ENCODE results near the gene DICER1.

Gene DICER1

GRCh38 chr14:95063391-95063790 is 93.9 kb downstream of the DICER1 start:
- Histone ChIP-seq H2AFZ (ENCODE audit: low read length) (no peak overlapping the region), H3K4me3 (ENCODE audit: low read length, poor library complexity, severe bottlenecking) (no peak overlapping the region), H3K9ac (ENCODE audit: low read depth, low read length, poor library complexity, severe bottlenecking) (no peak overlapping the region), H3K79me2 (ENCODE audit: insufficient read depth, low read length) (no peaks in the 10 kb centered on the region), H3K4me2 (ENCODE audit: low read depth, low read length, poor library complexity, severe bottlenecking) (no peak overlapping the region), H3K36me3 (ENCODE audit: insufficient read depth, low read length) (no peaks in the 10 kb centered on the region), H3K4me1 (ENCODE audit: insufficient read depth, low read length, poor library complexity, severe bottlenecking) (no peaks in the 10 kb centered on the region), H3F3A (ENCODE audit: low read depth) (no peaks in the 10 kb centered on the region), H3K27me3 (ENCODE audit: insufficient read depth, low read length, poor library complexity, severe bottlenecking) (no peaks in the 10 kb centered on the region), H3K9me3 (ENCODE audit: insufficient read depth, low read depth, low read length) (peaks cover 8% of the 10 kb centered on the region; the same call in 1 of the 2 replicates), H3K9me2 (replicated peaks; ENCODE audit: low read depth, low read length) (no peaks in the 10 kb centered on the region), H4K20me1 (ENCODE audit: insufficient read depth, low read length, poor library complexity, severe bottlenecking) (no peaks in the 10 kb centered on the region)
- TF ChIP-seq EZH2phosphoT487 (IDR thresholded peaks at IDR 0.05; ENCODE audit: borderline replicate concordance), result no peak
- no peak for TF ChIP-seq CTCF (conservative IDR thresholded peaks at IDR 0.05; ENCODE audit: low read length)

GRCh38 chr14:95062946-95063345 is 94.4 kb downstream of the DICER1 start:
- Histone ChIP-seq H3K79me2 (ENCODE audit: insufficient read depth, low read length) (no peaks in the 10 kb centered on the region), H3K9me2 (replicated peaks; ENCODE audit: low read depth, low read length) (no peaks in the 10 kb centered on the region), H3K36me3 (ENCODE audit: insufficient read depth, low read length) (no peaks in the 10 kb centered on the region), H3K27me3 (ENCODE audit: insufficient read depth, low read length, poor library complexity, severe bottlenecking) (no peaks in the 10 kb centered on the region), H4K20me1 (ENCODE audit: insufficient read depth, low read length, poor library complexity, severe bottlenecking) (no peaks in the 10 kb centered on the region), H3K9me3 (ENCODE audit: insufficient read depth, low read depth, low read length) (peaks cover 8% of the 10 kb centered on the region; the same call in 1 of the 2 replicates), H3K4me2 (ENCODE audit: low read depth, low read length, poor library complexity, severe bottlenecking) (no peak overlapping the region), H3F3A (ENCODE audit: low read depth) (no peaks in the 10 kb centered on the region), H2AFZ (ENCODE audit: low read length) (no peak overlapping the region), H3K9ac (ENCODE audit: low read depth, low read length, poor library complexity, severe bottlenecking) (no peak overlapping the region), H3K4me1 (ENCODE audit: insufficient read depth, low read length, poor library complexity, severe bottlenecking) (no peaks in the 10 kb centered on the region), H3K4me3 (ENCODE audit: low read length, poor library complexity, severe bottlenecking) (no peak overlapping the region)
- TF ChIP-seq CTCF (conservative IDR thresholded peaks at IDR 0.05; ENCODE audit: low read length) (no peak), EZH2phosphoT487 (IDR thresholded peaks at IDR 0.05; ENCODE audit: borderline replicate concordance) (no peak)

DNA sequence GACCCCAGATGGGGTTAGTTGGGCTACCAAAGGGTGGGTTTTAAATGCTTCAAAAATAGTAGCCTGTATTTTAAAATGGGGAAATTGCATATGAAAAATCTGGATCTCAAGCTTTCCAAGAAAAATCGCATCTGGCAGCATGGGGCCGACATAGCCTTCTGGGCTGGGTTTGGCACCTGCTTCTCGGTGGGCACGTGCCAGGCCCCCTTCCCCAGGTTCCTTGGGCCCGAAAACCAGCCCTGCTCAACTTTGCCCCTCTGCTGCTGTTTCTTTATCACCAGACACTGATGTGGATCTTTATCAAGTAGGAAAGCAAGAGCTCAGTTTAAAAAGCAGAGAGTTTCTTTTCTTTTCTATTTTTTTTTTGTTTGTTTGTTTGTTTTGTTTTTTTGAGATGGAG is 95.1 kb downstream of the DICER1 start:
- H3K4me1 ChIP-seq (ENCODE audit: insufficient read depth, low read length, poor library complexity, severe bottlenecking), result no peaks in the 10 kb centered on the region
- H4K20me1 ChIP-seq (ENCODE audit: insufficient read depth, low read length, poor library complexity, severe bottlenecking), result no peaks in the 10 kb centered on the region
- H3K9me2 ChIP-seq (replicated peaks; ENCODE audit: low read depth, low read length), result no peaks in the 10 kb centered on the region
- H3K4me3 ChIP-seq (ENCODE audit: low read length, poor library complexity, severe bottlenecking), result no peak overlapping the region
- peaks cover 8% of the 10 kb centered on the region; the same call in 1 of the 2 replicates for H3K9me3 ChIP-seq (ENCODE audit: insufficient read depth, low read depth, low read length)
- H3F3A ChIP-seq (ENCODE audit: low read depth), result no peaks in the 10 kb centered on the region
- TF ChIP-seq CTCF (conservative IDR thresholded peaks at IDR 0.05; ENCODE audit: low read length), result no peak
- no peak for TF ChIP-seq EZH2phosphoT487 (IDR thresholded peaks at IDR 0.05; ENCODE audit: borderline replicate concordance)
- no peak overlapping the region for H3K4me2 ChIP-seq (ENCODE audit: low read depth, low read length, poor library complexity, severe bottlenecking)
- H2AFZ ChIP-seq (ENCODE audit: low read length), result no peak overlapping the region
- H3K27me3 ChIP-seq (ENCODE audit: insufficient read depth, low read length, poor library complexity, severe bottlenecking), result no peaks in the 10 kb centered on the region
- no peaks in the 10 kb centered on the region for H3K79me2 ChIP-seq (ENCODE audit: insufficient read depth, low read length)
- no peaks in the 10 kb centered on the region for H3K36me3 ChIP-seq (ENCODE audit: insufficient read depth, low read length)
- no peak overlapping the region for H3K9ac ChIP-seq (ENCODE audit: low read depth, low read length, poor library complexity, severe bottlenecking)

Data from Loucy (cell line).